Ascending aorta (tissue), 2 donors: ENCODE results near the gene SNUPN. TPM values are rescaled to one million over a fixed set of nuclear protein-coding genes. Genes with fewer than 3 reads are reported as not detected.

ENCODE experiments used
- DNase-seq, 2 donors: peaks; one replicate each; pipeline ENCODE4 v3.0.0-alpha.2; 2019; ENCODE audit warnings: low spot score in 2 of 2
- H3K27ac ChIP-seq, 2 donors: fragments of 200-600 bp; sonication (generic); one replicate each; pipeline ENCODE4 v1.5.1; 2016 to 2017; ENCODE audit warnings: mild to moderate bottlenecking in 1 of 2
- H3K27me3 ChIP-seq: fragments of 200-600 bp; sonication (generic); one replicate; pipeline ENCODE4 v1.5.1; 2017
- H3K36me3 ChIP-seq, 2 donors: fragments of 200-600 bp; sonication (generic); one replicate each; pipeline ENCODE4 v1.5.1; 2016
- H3K4me1 ChIP-seq, 2 donors: fragments of 200-600 bp; sonication (generic); one replicate each; pipeline ENCODE4 v1.5.1; 2016 to 2017; ENCODE audit warnings: mild to moderate bottlenecking in 1 of 2
- H3K4me3 ChIP-seq, 2 donors: fragments of 200-600 bp; sonication (generic); one replicate each; pipeline ENCODE4 v1.5.1; 2016 to 2017; ENCODE audit warnings: mild to moderate bottlenecking in 1 of 2
- H3K9me3 ChIP-seq, 2 donors: fragments of 200-600 bp; sonication (generic); one replicate each; pipeline ENCODE4 v1.5.1; 2016
- intact Hi-C: fragments of 100-400 bp; cut with DNase I; formaldehyde crosslinking; loops from one replicate; pipeline ENCODE4 v1.15.1; 2023
- total RNA-seq: library from RNA; depleted of rRNA; stranded (reverse); fragments of >200 nt; gene quantifications from one replicate; pipeline ENCODE4 v1.1.0, GENCODE V29; 2016
- TF ChIP-seq, protein P1 (sequence below), 3 experiments: fragments of 200-600 bp in 2 of 3; fragments of 450-650 bp in 1 of 3; sonication (generic) in 2 of 3; IDR thresholded peaks; one replicate each; pipeline ENCODE4 v1.5.1; 2016 to 2019; ENCODE audit warnings: antibody characterized with exemption in 3 of 3, mild to moderate bottlenecking in 1 of 3, moderate library complexity in 1 of 3

SNUPN gene
- total RNA-seq, 1 donor from 2014 or later: 6.7 TPM

DNA sequence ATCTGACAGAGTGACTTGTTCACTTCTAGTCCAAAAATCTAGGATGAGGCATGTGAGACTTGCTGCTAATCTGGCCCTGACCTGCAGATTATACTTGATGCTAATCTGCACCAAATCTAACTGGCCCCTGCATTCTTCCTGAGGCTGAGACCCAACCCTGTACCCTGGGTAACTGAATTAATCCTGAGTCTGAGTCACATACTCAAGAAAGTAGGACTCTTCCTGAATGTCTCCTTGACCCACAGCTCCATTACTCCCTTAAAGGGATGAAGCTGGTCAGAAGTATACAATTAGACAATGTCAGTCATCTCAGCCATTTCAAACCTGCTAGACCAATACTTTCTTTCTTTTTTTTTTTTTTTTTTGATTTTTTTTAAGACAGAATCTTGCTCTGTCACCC is 71.9 kb downstream of the SNUPN start:
- TF ChIP-seq, protein P1, sequence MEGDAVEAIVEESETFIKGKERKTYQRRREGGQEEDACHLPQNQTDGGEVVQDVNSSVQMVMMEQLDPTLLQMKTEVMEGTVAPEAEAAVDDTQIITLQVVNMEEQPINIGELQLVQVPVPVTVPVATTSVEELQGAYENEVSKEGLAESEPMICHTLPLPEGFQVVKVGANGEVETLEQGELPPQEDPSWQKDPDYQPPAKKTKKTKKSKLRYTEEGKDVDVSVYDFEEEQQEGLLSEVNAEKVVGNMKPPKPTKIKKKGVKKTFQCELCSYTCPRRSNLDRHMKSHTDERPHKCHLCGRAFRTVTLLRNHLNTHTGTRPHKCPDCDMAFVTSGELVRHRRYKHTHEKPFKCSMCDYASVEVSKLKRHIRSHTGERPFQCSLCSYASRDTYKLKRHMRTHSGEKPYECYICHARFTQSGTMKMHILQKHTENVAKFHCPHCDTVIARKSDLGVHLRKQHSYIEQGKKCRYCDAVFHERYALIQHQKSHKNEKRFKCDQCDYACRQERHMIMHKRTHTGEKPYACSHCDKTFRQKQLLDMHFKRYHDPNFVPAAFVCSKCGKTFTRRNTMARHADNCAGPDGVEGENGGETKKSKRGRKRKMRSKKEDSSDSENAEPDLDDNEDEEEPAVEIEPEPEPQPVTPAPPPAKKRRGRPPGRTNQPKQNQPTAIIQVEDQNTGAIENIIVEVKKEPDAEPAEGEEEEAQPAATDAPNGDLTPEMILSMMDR (IDR thresholded peaks at IDR 0.05): no peak
- H3K4me3 ChIP-seq: no peak overlapping the region
- DNase-seq: no peak
- intact Hi-C loops: no loop called here
- no peak overlapping the region for H3K27ac ChIP-seq
- H3K27me3 ChIP-seq: no peaks in the 10 kb centered on the region
- H3K4me1 ChIP-seq: no peaks in the 10 kb centered on the region
- H3K9me3 ChIP-seq: no peaks in the 10 kb centered on the region
- H3K36me3 ChIP-seq: no peaks in the 10 kb centered on the region

DNA sequence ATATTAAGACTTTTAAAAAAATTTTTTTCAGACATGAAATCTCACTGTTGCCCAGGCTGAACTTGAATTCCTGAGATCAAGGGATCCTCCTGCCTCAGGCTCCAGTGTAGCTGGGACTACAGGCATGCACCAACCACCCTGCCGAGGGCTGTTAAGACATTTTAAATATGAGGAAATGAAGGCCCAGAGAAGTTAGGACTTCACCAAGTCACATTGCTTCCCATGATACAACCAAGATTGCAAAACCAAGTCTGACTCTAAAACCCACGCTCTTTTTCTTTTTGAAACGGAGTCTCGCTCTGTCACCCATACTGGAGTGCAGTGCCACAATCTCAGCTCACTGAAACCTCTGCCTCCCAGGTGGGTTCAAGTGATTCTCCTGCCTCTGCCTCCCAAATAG is 74.4 kb downstream of the SNUPN start:
- Histone ChIP-seq H3K27ac (no peak overlapping the region), H3K4me3 (no peak overlapping the region), H3K9me3 (no peaks in the 10 kb centered on the region), H3K36me3 (no peaks in the 10 kb centered on the region), H3K4me1 (peaks cover 0 to 2% of the 10 kb centered on the region in 2 donors), H3K27me3 (no peaks in the 10 kb centered on the region)
- intact Hi-C loops: no loop called here
- DNase-seq: no peak
- TF ChIP-seq, protein P1 (IDR thresholded peaks at IDR 0.05): no peak

Other genes starting within 250 kb of the SNUPN start
- gene SIN3A, start 174.0 kb downstream of the SNUPN start, total RNA-seq: 41.0 TPM
- gene PTPN9, start 46.4 kb downstream of the SNUPN start, total RNA-seq: 7.1 TPM
- gene IMP3, start 14.5 kb upstream of the SNUPN start, total RNA-seq: 159 TPM
- gene SNX33, start 22.2 kb upstream of the SNUPN start, total RNA-seq: 53.5 TPM
- gene CSPG4, start 87.1 kb upstream of the SNUPN start, total RNA-seq: 258 TPM
- gene UBE2Q2, start 217.7 kb upstream of the SNUPN start, total RNA-seq: 40.3 TPM